Measurements from ENCODE around the gene TNK2. TPM values are rescaled to one million over a fixed set of nuclear protein-coding genes. Genes with fewer than 3 reads are reported as not detected.

The TNK2 gene
- polyA plus RNA-seq, 1 donor (not counting 4 experiments of a cell fraction or from before 2014, with no cell fraction given) = 15.8 TPM

DNA sequence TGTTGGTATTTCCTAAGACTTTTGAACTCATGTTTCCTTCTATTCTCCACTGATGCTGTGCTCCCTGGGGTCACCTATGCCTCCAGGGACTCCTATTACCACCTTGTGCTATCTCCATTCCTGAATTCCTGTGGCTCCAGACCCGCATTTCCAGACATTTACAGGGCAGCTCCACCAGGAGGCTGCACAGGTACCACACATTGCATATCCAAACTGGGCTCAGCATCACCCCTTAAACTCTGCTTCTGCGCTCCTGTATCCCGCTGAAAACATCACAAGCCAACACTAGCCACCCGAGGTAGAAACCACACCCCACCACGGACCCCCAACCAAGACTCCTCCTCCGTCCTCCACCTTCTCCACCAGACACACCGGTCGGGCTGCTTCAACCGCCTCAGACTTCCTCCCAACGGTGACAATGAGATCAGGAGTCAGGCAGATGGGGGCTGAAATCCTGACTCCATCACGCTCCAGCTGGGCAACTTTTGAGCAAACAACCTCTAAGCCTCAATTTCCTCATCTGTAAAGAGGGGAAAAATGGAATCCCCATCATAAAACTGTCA is 10.4 kb downstream of the TNK2 start:
- no peak overlapping the region for H3K4me3 ChIP-seq (ENCODE audit: control insufficient read depth in 2 of 3, extremely low read depth in 1 of 3, insufficient read depth in 2 of 3, low read depth in 1 of 3, low read length in 3 of 3)
- TF ChIP-seq CTCF (optimal IDR thresholded peaks at IDR 0.05 in 1 of 3, IDR thresholded peaks at IDR 0.05 in 1 of 3, conservative IDR thresholded peaks at IDR 0.05 in 1 of 3; ENCODE audit: extremely low read depth in 1 of 3, insufficient read depth in 2 of 3, low read length in 3 of 3) (peak in 2 of 3 experiments; percentile 26 to 46), EZH2 (IDR thresholded peaks at IDR 0.05; ENCODE audit: low read length) (no peak)
- no peak overlapping the region for H2AFZ ChIP-seq (ENCODE audit: control insufficient read depth, low read length)
- no peaks in the 10 kb centered on the region for H3K9me3 ChIP-seq (ENCODE audit: control insufficient read depth, low read depth, low read length)
- no peak for DNase-seq (ENCODE audit: low read depth, low spot score)
- H4K20me1 ChIP-seq (ENCODE audit: control insufficient read depth, extremely low read depth, insufficient read depth, low read length) = no peaks in the 10 kb centered on the region
- H3K27ac ChIP-seq (ENCODE audit: control insufficient read depth, insufficient read depth, low read length) = peak overlapping the region; percentile 31
- no peaks in the 10 kb centered on the region for H3K9me1 ChIP-seq (ENCODE audit: control insufficient read depth, extremely low read depth, insufficient read depth, low read length)
- H3K4me1 ChIP-seq (ENCODE audit: control insufficient read depth, extremely low read depth, insufficient read depth, low read length) = peaks cover 40% of the 10 kb centered on the region
- H3K36me3 ChIP-seq (ENCODE audit: control insufficient read depth in 2 of 2, extremely low read depth in 1 of 2, insufficient read depth in 2 of 2, low read length in 2 of 2) = peaks cover 0 to 3% of the 10 kb centered on the region in 2 experiments
- peaks cover 56% of the 10 kb centered on the region for H3K79me2 ChIP-seq (ENCODE audit: control insufficient read depth, insufficient read depth, low read length)
- H3K9ac ChIP-seq (ENCODE audit: control insufficient read depth, extremely low read depth, insufficient read depth, low read length) = no peak overlapping the region
- no peak for FAIRE-seq
- dilution Hi-C loops (cut with MboI; ENCODE audit: extremely low pct_ligation_motif_present, low sequenced_read_pairs) = no loop called here
- H3K4me2 ChIP-seq (ENCODE audit: control insufficient read depth, extremely low read depth, insufficient read depth, low read depth, low read length) = peak overlapping the region; percentile 37
- no peaks in the 10 kb centered on the region for H3K27me3 ChIP-seq (ENCODE audit: control insufficient read depth, extremely low read depth, insufficient read depth, low read length)

DNA sequence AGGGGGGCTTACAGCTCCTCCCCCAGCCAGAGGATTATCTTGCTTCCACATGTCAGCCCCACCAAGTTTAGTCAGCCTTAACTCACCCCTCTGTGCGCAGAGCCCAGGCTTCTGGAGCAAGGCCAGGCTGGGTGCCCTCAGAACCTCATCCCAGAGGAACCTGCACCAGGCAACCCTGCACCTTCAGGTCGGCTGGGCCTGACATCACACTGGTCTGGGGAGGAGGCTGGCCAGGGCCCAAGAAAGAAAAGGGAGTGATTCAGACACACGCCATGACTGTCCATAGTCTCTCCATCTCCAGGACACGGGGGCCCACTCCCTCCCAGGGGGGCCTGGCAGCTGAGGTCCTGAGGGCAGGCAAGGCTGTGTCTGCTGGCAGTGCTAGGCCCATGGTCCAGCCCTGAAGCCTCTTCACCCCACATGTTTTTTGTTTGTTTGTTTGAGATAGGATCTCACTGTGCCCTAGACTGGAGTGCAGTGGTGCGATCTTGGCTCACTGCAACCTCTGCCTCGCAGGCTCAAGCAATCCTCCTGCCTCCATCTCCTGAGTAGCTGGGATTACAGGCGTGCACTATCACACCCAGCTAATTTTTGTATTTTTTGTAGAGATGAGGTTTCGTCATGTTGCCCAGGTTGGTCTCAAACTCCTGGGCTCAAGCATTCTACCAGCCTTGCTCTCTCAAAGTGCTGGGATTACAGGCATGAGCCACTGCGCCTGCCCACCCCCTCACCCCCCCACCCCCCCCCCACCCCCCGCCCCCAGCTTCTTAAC is 11.1 kb downstream of the TNK2 start:
- H3K4me1 ChIP-seq (ENCODE audit: control insufficient read depth, extremely low read depth, insufficient read depth, low read length) = peaks cover 40% of the 10 kb centered on the region

More for the DNA sequence above, 11.1 kb downstream of the TNK2 start:
- Histone ChIP-seq H4K20me1 (ENCODE audit: control insufficient read depth, extremely low read depth, insufficient read depth, low read length) (no peaks in the 10 kb centered on the region), H3K27ac (ENCODE audit: control insufficient read depth, insufficient read depth, low read length) (peak overlapping the region; percentile 81), H3K27me3 (ENCODE audit: control insufficient read depth, extremely low read depth, insufficient read depth, low read length) (no peaks in the 10 kb centered on the region), H3K4me2 (ENCODE audit: control insufficient read depth, extremely low read depth, insufficient read depth, low read depth, low read length) (peak overlapping the region; percentile 99), H3K9me1 (ENCODE audit: control insufficient read depth, extremely low read depth, insufficient read depth, low read length) (no peaks in the 10 kb centered on the region), H3K79me2 (ENCODE audit: control insufficient read depth, insufficient read depth, low read length) (peaks cover 58% of the 10 kb centered on the region), H3K36me3 (ENCODE audit: control insufficient read depth in 2 of 2, extremely low read depth in 1 of 2, insufficient read depth in 2 of 2, low read length in 2 of 2) (peaks cover 0 to 3% of the 10 kb centered on the region in 2 experiments), H2AFZ (ENCODE audit: control insufficient read depth, low read length) (no peak overlapping the region), H3K9ac (ENCODE audit: control insufficient read depth, extremely low read depth, insufficient read depth, low read length) (no peak overlapping the region), H3K4me3 (ENCODE audit: control insufficient read depth in 2 of 3, extremely low read depth in 1 of 3, insufficient read depth in 2 of 3, low read depth in 1 of 3, low read length in 3 of 3) (peak overlapping the region in 2 of 3 experiments; percentile 70 to 86), H3K9me3 (ENCODE audit: control insufficient read depth, low read depth, low read length) (no peaks in the 10 kb centered on the region)
- DNase-seq (ENCODE audit: low read depth, low spot score) (peak; percentile 84), FAIRE-seq (no peak)
- dilution Hi-C loops (cut with MboI; ENCODE audit: extremely low pct_ligation_motif_present, low sequenced_read_pairs) = no loop called here
- no peak for TF ChIP-seq EZH2 (IDR thresholded peaks at IDR 0.05; ENCODE audit: low read length)
- TF ChIP-seq CTCF (optimal IDR thresholded peaks at IDR 0.05 in 1 of 3, IDR thresholded peaks at IDR 0.05 in 1 of 3, conservative IDR thresholded peaks at IDR 0.05 in 1 of 3; ENCODE audit: extremely low read depth in 1 of 3, insufficient read depth in 2 of 3, low read length in 3 of 3) = no peak

All from keratinocyte (primary cell).